ENCODE measurements around the gene RTL5. TPM values are rescaled to one million over a fixed set of nuclear protein-coding genes. Genes with fewer than 3 reads are reported as not detected.
"Not testable (repeated sequence)": the region's sequence is repeated elsewhere in the genome, so short reads cannot be mapped to it uniquely, and the experiment has no call there.

Gene RTL5
- total RNA-seq, result 1 to 10 TPM; 3.7 to 6.9 (median 4.4) TPM

GRCh38 chrX:72131317-72132294 is at the start of gene RTL5:
Gene RTL5 (minus strand): TSS chrX:72131915.
- TF ChIP-seq CTCF (IDR thresholded peaks at IDR 0.05), result no peak
- no peak for DNase-seq (ENCODE audit: low spot score)
- ATAC-seq (ENCODE audit: low FRiP score), result peak; percentile 85

GRCh38 chrX:72180539-72180938 is 48.8 kb upstream of the RTL5 start:
- no peak for ATAC-seq (ENCODE audit: low FRiP score)

GRCh38 chrX:72176981-72177380 is 45.3 kb upstream of the RTL5 start:
- DNase-seq (ENCODE audit: low spot score) (no peak), ATAC-seq (ENCODE audit: low FRiP score) (no peak)
- no peak for TF ChIP-seq CTCF (IDR thresholded peaks at IDR 0.05)

More at GRCh38 chrX:72180539-72180938, 48.8 kb upstream of the RTL5 start:
- DNase-seq (ENCODE audit: low spot score), result no peak
- TF ChIP-seq CTCF (IDR thresholded peaks at IDR 0.05), result no peak

DNA sequence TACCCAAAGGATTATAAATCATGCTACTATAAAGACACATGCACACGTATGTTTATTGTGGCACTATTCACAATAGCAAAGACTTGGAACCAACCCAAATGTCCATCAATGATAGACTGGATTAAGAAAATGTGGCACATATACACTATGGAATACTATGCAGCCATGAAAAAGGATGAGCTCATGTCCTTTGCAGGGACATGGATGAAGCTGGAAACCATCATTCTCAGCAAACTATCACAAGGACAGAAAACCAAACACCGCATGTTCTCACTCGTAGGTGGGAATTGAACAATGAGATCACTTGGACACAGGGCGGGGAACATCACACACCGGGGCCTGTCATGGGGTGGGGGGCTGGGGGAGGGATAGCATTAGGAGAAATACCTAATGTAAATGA is 44.6 kb upstream of the RTL5 start:
- ATAC-seq (ENCODE audit: low FRiP score); DNase-seq (ENCODE audit: low spot score): not testable (repeated sequence)

DNA sequence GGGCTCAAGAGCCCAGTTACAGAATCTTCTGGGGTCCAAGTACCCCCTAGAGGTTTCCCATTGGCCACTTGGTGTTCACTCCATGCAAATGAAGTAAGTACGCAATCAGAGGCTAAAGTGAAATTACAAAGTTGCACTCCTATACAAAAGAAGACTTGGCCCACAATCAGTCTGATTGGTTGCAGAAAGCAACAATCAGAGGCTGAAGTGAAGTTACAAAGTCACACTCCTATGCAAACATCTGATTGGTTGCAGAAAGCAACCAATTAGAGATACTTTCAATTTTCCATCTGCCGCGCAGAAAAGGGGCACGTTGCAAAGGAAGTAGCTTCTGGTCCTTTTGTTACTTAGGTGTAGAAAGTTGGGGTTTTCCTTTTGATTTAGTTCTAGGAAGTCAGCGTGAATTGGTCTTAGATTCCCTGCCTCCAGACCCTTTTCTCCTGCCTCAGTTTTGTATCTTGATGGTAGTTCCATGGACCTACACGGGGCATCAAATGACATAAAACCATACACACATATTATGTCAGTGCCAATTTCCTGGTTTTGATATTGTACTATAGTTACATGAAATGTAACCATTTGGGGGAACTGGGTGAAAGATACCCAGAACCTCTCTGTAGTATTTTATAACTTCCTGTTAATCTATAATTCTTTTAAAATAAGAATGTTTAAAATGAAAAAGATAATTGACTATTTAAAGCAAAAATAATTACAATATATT is 37.5 kb upstream of the RTL5 start:
- ATAC-seq (ENCODE audit: low FRiP score), result no peak
- no peak for DNase-seq (ENCODE audit: low spot score)
- TF ChIP-seq CTCF (IDR thresholded peaks at IDR 0.05), result no peak

- ATAC-seq (ENCODE audit: low FRiP score), result no peak
- DNase-seq (ENCODE audit: low spot score), result no peak
- no peak for TF ChIP-seq CTCF (IDR thresholded peaks at IDR 0.05)
These were observed 33.8 kb upstream of the RTL5 start for GRCh38 chrX:72165551-72165950.

DNA sequence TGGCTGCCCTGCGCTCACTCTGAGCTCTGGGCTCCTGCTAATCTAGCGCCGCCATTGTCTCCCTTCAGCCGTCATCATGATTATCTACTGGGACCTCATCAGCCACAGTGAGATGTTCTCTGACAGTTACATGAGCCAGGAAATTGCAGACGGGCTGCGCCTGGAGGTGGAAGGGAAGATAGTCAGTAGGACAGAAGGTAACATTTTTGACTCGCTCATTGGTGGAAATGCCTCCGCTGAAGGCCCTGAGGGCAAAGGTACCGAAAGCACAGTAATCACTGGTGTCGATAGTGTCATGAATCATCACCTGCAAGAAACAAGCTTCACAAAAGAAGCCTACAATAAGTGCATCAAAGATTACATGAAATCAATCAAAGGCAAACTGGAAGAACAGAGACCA is 28.1 kb upstream of the RTL5 start:
- DNase-seq (ENCODE audit: low spot score), result no peak
- TF ChIP-seq CTCF (IDR thresholded peaks at IDR 0.05), result no peak
- ATAC-seq (ENCODE audit: low FRiP score), result no peak
